Tibial artery (tissue), 4 donors: Measurements from ENCODE around the gene ERVFRD-1.

Experiments
- DNase-seq, 2 donors: peaks; one replicate each; pipeline ENCODE4 v3.0.0-alpha.2; 2019
- H3K27ac ChIP-seq, 2 donors: fragments of 200-600 bp; sonication (generic) in 1 of 2; 1 replicate in 1 of 2; 2 replicates in 1 of 2; pipeline ENCODE4 v1.5.1; 2018 to 2019; ENCODE audit warnings: mild to moderate bottlenecking in 1 of 2
- H3K27me3 ChIP-seq, 2 donors: fragments of 200-600 bp; sonication (generic) in 1 of 2; one replicate each; pipeline versions ENCODE4 v1.5.1 to v1.6.0; 2016 to 2019
- H3K36me3 ChIP-seq, 3 donors: fragments of 200-600 bp; sonication (generic) in 2 of 3; one replicate each; pipeline ENCODE4 v1.5.1; 2016 to 2019; ENCODE audit warnings: mild to moderate bottlenecking in 2 of 3
- H3K4me1 ChIP-seq, 4 donors: fragments of 200-600 bp; sonication (generic) in 2 of 4; 1 replicate in 3 of 4; 2 replicates in 1 of 4; pipeline ENCODE4 v1.5.1; 2016 to 2019
- H3K4me3 ChIP-seq, 2 donors: fragments of 200-600 bp; sonication (generic) in 1 of 2; 1 replicate in 1 of 2; 2 replicates in 1 of 2; pipeline ENCODE4 v1.5.1; 2018 to 2019; ENCODE audit warnings: mild to moderate bottlenecking in 2 of 2
- H3K9me3 ChIP-seq, 3 donors: fragments of 200-600 bp; sonication (generic) in 1 of 3; one replicate each; pipeline ENCODE4 v1.5.1; 2016 to 2019
- intact Hi-C: fragments of 100-400 bp; cut with DNase I; formaldehyde crosslinking; loops from one replicate; pipeline ENCODE4 v1.15.0; 2023; ENCODE audit warnings: low total_unique reads
- TF ChIP-seq, protein P1 (sequence below), 2 experiments: fragments of 200-600 bp in 1 of 2; fragments of 450-650 bp in 1 of 2; IDR thresholded peaks; one replicate each; pipeline ENCODE4 v1.5.1; 2017 to 2019; ENCODE audit warnings: antibody characterized with exemption in 2 of 2, mild to moderate bottlenecking in 1 of 2, moderate library complexity in 1 of 2

ERVFRD-1 gene

DNA sequence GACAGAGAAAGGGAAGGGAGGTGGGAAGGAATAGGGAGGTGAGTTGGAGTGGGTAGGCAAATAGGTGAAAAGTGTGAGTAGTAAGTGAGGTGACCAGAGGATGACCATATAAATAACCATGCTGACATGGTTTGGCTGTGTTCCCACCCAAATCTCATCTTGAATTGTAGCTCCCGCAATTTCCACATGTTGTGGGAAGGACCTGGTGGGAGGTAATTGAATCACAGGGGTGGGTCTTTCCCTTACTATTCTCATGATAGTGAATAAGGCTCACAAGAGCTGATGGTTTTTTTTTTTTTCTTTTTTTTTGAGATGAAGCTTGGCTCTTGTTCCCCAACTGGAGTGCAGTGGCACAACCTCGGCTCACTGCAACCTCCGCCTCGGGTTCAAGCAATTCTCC is 39.4 kb downstream of the ERVFRD-1 start:
- TF ChIP-seq, protein P1, sequence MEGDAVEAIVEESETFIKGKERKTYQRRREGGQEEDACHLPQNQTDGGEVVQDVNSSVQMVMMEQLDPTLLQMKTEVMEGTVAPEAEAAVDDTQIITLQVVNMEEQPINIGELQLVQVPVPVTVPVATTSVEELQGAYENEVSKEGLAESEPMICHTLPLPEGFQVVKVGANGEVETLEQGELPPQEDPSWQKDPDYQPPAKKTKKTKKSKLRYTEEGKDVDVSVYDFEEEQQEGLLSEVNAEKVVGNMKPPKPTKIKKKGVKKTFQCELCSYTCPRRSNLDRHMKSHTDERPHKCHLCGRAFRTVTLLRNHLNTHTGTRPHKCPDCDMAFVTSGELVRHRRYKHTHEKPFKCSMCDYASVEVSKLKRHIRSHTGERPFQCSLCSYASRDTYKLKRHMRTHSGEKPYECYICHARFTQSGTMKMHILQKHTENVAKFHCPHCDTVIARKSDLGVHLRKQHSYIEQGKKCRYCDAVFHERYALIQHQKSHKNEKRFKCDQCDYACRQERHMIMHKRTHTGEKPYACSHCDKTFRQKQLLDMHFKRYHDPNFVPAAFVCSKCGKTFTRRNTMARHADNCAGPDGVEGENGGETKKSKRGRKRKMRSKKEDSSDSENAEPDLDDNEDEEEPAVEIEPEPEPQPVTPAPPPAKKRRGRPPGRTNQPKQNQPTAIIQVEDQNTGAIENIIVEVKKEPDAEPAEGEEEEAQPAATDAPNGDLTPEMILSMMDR (IDR thresholded peaks at IDR 0.05), result no peak
- intact Hi-C loops, result no loop called here
- no peaks in the 10 kb centered on the region for H3K27me3 ChIP-seq

DNA sequence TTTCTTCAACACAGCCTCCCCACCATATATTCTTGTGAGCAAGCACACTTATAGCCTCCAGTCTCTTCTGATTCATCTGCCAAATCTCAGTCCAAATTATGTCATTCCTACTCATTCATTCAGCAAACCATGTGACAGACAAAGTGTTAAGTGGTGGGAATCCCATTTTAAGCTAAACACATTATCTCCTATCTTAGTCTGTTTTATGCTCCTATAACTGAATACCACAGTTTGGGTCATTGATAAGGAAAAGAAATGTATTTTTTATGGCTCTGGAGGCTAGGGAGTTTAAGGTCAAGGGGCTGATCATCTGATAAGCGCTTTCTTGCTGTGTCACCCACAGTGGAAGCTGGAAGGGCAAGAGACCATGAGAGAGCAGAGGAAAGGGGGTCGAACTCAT is 41.8 kb downstream of the ERVFRD-1 start:
- TF ChIP-seq, protein P1 (IDR thresholded peaks at IDR 0.05), result no peak
- H3K36me3 ChIP-seq, result no peaks in the 10 kb centered on the region
- H3K9me3 ChIP-seq, result no peaks in the 10 kb centered on the region
- intact Hi-C loops, result loop anchor here (10.0 kb wide), 1 partner anchor 115 kb away; no protein-coding TSS in a partner anchor
- no peaks in the 10 kb centered on the region for H3K27me3 ChIP-seq
- DNase-seq, result no peak
- H3K27ac ChIP-seq, result no peak overlapping the region
- no peaks in the 10 kb centered on the region for H3K4me1 ChIP-seq
- no peak overlapping the region for H3K4me3 ChIP-seq

More for the DNA sequence above, 39.4 kb downstream of the ERVFRD-1 start:
- no peak overlapping the region for H3K4me3 ChIP-seq
- DNase-seq, result no peak
- H3K27ac ChIP-seq, result no peak overlapping the region
- no peaks in the 10 kb centered on the region for H3K9me3 ChIP-seq
- no peaks in the 10 kb centered on the region for H3K36me3 ChIP-seq
- no peaks in the 10 kb centered on the region for H3K4me1 ChIP-seq

DNA sequence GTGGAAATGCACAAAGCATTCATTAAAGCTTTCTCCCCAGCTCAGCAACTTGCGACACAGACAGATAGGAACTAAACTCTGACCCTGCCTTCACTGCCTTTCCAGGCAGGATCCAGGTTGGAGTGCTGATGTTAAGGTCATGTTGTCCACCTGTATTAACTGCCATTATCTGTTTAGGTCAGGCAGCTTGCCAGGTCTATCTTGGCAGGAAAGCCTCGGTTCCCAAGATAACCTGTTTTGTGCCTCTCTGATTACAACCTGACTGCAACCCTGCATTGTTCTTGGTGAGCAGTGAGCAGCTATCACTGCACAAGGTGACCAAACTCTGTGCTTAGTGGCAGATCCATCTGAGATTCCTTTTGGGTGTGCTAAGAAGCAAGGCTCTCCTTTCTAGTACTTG is 44.2 kb downstream of the ERVFRD-1 start:
- Histone ChIP-seq H3K9me3 (no peaks in the 10 kb centered on the region), H3K4me1 (no peaks in the 10 kb centered on the region), H3K27me3 (no peaks in the 10 kb centered on the region), H3K36me3 (no peaks in the 10 kb centered on the region), H3K4me3 (no peak overlapping the region), H3K27ac (no peak overlapping the region)
- no peak for DNase-seq
- intact Hi-C loops, result loop anchor here (10.0 kb wide), 1 partner anchor 113 kb away; no protein-coding TSS in a partner anchor
- TF ChIP-seq, protein P1 (IDR thresholded peaks at IDR 0.05), result no peak

DNA sequence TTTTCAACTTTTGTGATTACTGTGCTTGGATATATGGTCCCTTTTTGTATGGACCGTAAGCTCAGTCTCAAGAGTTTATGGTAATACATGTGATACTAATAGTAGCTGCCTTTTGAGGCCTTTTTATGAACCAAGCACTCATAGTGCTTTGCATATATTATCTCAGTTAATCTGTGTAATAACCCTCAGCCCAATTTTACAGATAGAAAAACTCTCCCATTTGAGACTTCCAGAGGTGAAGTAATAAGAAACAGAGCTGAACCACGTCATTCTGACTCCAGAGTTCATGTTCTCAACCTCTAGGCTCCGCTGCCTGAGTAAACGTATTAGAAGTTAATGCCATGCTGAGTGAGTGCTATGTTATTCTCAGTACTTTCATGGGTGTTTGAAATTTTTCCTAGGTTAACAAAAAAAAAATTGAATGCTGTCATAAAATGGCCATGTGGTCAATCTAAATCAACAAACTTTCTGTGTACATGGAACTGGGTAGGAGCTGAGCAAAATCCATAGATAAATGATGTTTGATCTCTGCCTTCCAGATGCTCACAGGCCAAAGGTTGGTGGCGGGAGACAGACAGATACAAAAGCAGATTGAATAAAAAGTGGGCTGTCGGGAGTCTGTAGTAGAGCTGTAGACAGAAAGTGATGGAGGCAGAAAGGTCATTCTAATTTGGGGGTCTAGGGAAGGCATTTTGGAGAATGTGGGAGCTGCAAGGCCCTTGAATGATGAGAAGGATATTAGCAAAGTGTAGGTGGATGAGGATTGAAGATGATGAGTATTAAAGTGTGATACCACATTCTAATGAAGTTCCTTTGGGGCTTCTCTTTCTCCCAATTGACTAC is 44.8 kb downstream of the ERVFRD-1 start:
- TF ChIP-seq, protein P1 (IDR thresholded peaks at IDR 0.05), result no peak
- intact Hi-C loops, result loop anchor here (10.0 kb wide), 1 partner anchor 112 kb away; no protein-coding TSS in a partner anchor

DNA sequence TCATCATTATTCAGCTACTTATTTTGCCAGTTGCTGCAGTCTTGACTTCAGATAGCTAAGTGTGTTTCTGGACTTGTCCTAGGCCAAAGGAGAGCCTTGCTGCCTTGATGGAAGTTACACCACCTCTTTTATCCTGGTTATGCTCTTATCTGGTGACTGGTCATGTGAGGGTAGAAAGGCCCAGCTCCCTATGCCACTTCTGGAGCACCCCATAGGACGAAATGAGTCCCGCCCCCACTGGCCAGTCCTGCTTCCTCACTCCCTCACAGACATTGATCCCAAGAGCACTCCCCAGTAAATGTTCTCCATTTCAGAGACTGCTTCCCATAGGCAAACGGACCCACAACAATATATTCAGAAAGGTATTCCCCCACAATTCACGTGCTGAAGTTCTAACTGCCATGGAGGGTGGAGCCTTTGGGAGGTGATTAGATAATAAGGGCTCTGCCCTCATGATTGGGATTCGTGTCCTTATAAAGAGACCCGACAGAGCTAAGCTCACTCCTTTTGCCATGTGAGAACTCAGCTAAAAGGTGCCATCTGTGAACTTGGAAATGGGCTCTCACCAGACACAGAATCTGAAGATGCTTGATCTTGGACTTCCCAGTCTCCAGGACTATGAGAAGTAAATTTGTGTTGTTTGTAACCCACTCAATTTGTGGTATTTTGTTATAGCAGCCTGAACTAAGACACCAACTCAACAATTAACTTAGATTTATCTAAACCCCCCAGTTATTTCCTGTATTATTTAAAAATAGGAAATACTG is 45.9 kb downstream of the ERVFRD-1 start:
- intact Hi-C loops, result loop anchor here (10.0 kb wide), 1 partner anchor 111 kb away; no protein-coding TSS in a partner anchor

More for the DNA sequence above, 44.8 kb downstream of the ERVFRD-1 start:
- no peaks in the 10 kb centered on the region for H3K4me1 ChIP-seq
- no peak overlapping the region for H3K4me3 ChIP-seq
- H3K36me3 ChIP-seq, result no peaks in the 10 kb centered on the region
- H3K27me3 ChIP-seq, result no peaks in the 10 kb centered on the region
- DNase-seq, result no peak
- H3K9me3 ChIP-seq, result no peaks in the 10 kb centered on the region
- H3K27ac ChIP-seq, result no peak overlapping the region

More for the DNA sequence above, 45.9 kb downstream of the ERVFRD-1 start:
- no peaks in the 10 kb centered on the region for H3K4me1 ChIP-seq
- no peak overlapping the region for H3K4me3 ChIP-seq
- TF ChIP-seq, protein P1 (IDR thresholded peaks at IDR 0.05), result no peak
- no peak overlapping the region for H3K27ac ChIP-seq
- H3K27me3 ChIP-seq, result no peaks in the 10 kb centered on the region
- no peaks in the 10 kb centered on the region for H3K9me3 ChIP-seq
- no peak for DNase-seq
- no peaks in the 10 kb centered on the region for H3K36me3 ChIP-seq
